Natural killer cell (primary cell): ENCODE measurements around the gene GPR84. TPM values are rescaled to one million over a fixed set of nuclear protein-coding genes. Genes with fewer than 3 reads are reported as not detected.

Source experiments
- ATAC-seq, 3 donors: fragments of 150-1000 bp in 2 of 3; fragments of 200-7000 bp in 1 of 3; cut with Tn5 transposase; 1 replicate in 1 of 3; 2 replicates in 2 of 3; pipeline ENCODE4 v1.10.0; 2021; ENCODE audit warnings: mild to moderate bottlenecking in 2 of 3, moderate library complexity in 2 of 3
- DNase-seq, 2 donors: peaks; one replicate each; pipeline versions ENCODE4 v3.0.0 to v3.0.0-alpha.2; 2013 to 2021; ENCODE audit warnings: mixed read lengths in 1 of 2
- H3K27ac ChIP-seq: one replicate; pipeline ENCODE4 v1.5.1; 2013; ENCODE audit warnings: mild to moderate bottlenecking, low read length
- H3K27me3 ChIP-seq: one replicate; pipeline ENCODE4 v1.6.1; 2013; ENCODE audit warnings: low read length; ENCODE audit not compliant: control insufficient read depth, insufficient read depth
- H3K36me3 ChIP-seq: one replicate; pipeline ENCODE4 v1.6.1; 2013; ENCODE audit warnings: low read length; ENCODE audit not compliant: control insufficient read depth, insufficient read depth
- H3K4me1 ChIP-seq: one replicate; pipeline ENCODE4 v1.6.1; 2013; ENCODE audit warnings: low read length; ENCODE audit not compliant: control insufficient read depth, insufficient read depth
- H3K4me3 ChIP-seq: one replicate; pipeline ENCODE4 v1.5.1; 2013; ENCODE audit warnings: low read length
- H3K9me3 ChIP-seq: one replicate; pipeline ENCODE4 v1.6.1; 2013; ENCODE audit warnings: low read length; ENCODE audit not compliant: control insufficient read depth, insufficient read depth
- H3K27ac Mint-ChIP-seq, 2 donors: one replicate each; pipeline ENCODE4 v1.8.0; 2022; ENCODE audit warnings: mild to moderate bottlenecking in 2 of 2, mixed read lengths in 2 of 2, moderate library complexity in 1 of 2
- H3K27me3 Mint-ChIP-seq, 2 donors: one replicate each; pipeline ENCODE4 v1.8.0; 2022; ENCODE audit warnings: low read depth in 2 of 2, mixed read lengths in 2 of 2
- H3K36me3 Mint-ChIP-seq: one replicate; pipeline ENCODE4 v1.8.0; 2022; ENCODE audit warnings: mixed read lengths
- H3K4me1 Mint-ChIP-seq, 2 donors: one replicate each; pipeline ENCODE4 v1.8.0; 2022; ENCODE audit warnings: mixed read lengths in 2 of 2
- H3K4me3 Mint-ChIP-seq: one replicate; pipeline ENCODE4 v1.8.0; 2022; ENCODE audit warnings: mild to moderate bottlenecking, moderate library complexity, mixed read lengths
- H3K9me3 Mint-ChIP-seq, 2 donors: one replicate each; pipeline ENCODE4 v1.8.0; 2022; ENCODE audit warnings: mixed read lengths in 2 of 2
- WGBS: methylation state at CpG from one replicate; pipeline ENCODE4 v1.1.7; 2013; ENCODE audit warnings: missing lambda C conversion rate; ENCODE audit not compliant: insufficient coverage; 5-methylcytosine and 5-hydroxymethylcytosine counted together
- intact Hi-C: fragments of 100-400 bp; cut with micrococcal nuclease; formaldehyde crosslinking; loops from one replicate; pipeline ENCODE4 v1.14.2; 2022
- total RNA-seq, 4 donors: library from RNA; stranded (reverse); fragments of 120-200 nt in 1 of 4; gene quantifications; one replicate each; pipeline versions ENCODE4 v1.2.3 to v1.2.4, GENCODE V29; 2013 to 2022
- TF ChIP-seq, protein P1 (sequence below): fragments of 200-600 bp; IDR thresholded peaks from one replicate; pipeline ENCODE4 v1.8.0; 2022; ENCODE audit warnings: antibody characterized with exemption

Gene GPR84
- total RNA-seq, 3 donors from 2014 or later (not counting 1 experiment from before 2014, with no cell fraction given): 0.45 to 4.9 (median 0.59) TPM

DNA sequence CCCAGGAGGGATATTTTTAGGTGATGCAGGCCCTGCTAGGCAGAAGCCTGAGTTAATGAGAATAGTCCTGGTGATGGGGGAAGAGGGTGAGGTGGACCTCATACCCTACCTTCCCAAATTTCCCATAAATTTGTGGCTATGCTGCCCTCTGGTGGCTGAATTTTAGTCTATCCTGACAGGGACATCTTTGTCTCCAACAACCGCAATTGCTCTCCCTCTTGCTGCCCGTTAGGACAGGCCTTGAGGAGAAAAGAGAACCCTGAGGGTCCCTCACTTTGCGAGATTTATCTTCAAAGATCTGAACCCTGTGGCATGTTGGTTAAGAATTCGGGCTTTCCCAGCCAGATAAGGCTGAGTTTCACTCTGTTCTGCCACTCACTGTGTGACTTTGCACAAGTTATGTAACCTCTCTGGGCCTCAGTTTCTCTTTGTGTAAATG is 30.0 kb upstream of the GPR84 start:
- peaks cover 47% of the 10 kb centered on the region for H3K4me1 ChIP-seq
- 49% methylated on average over 4 of the region's 4 CpGs for WGBS
- ATAC-seq (no peak), DNase-seq (peak in 1 of 2 donors; percentile 70)
- intact Hi-C loops: no loop called here
- H3K36me3 ChIP-seq: peaks cover 48% of the 10 kb centered on the region
- no peaks in the 10 kb centered on the region for H3K9me3 ChIP-seq
- no peak overlapping the region for H3K4me3 ChIP-seq
- Mint-ChIP-seq H3K9me3 (no peaks in the 10 kb centered on the region), H3K4me1 (peaks cover 25 to 54% of the 10 kb centered on the region in 2 donors), H3K36me3 (no peaks in the 10 kb centered on the region), H3K4me3 (peak overlapping the region; percentile 49), H3K27ac (peak overlapping the region; percentile 56 to 79), H3K27me3 (no peaks in the 10 kb centered on the region)
- no peak overlapping the region for H3K27ac ChIP-seq
- TF ChIP-seq, protein P1, sequence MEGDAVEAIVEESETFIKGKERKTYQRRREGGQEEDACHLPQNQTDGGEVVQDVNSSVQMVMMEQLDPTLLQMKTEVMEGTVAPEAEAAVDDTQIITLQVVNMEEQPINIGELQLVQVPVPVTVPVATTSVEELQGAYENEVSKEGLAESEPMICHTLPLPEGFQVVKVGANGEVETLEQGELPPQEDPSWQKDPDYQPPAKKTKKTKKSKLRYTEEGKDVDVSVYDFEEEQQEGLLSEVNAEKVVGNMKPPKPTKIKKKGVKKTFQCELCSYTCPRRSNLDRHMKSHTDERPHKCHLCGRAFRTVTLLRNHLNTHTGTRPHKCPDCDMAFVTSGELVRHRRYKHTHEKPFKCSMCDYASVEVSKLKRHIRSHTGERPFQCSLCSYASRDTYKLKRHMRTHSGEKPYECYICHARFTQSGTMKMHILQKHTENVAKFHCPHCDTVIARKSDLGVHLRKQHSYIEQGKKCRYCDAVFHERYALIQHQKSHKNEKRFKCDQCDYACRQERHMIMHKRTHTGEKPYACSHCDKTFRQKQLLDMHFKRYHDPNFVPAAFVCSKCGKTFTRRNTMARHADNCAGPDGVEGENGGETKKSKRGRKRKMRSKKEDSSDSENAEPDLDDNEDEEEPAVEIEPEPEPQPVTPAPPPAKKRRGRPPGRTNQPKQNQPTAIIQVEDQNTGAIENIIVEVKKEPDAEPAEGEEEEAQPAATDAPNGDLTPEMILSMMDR: peak; percentile 66
- H3K27me3 ChIP-seq: no peaks in the 10 kb centered on the region

DNA sequence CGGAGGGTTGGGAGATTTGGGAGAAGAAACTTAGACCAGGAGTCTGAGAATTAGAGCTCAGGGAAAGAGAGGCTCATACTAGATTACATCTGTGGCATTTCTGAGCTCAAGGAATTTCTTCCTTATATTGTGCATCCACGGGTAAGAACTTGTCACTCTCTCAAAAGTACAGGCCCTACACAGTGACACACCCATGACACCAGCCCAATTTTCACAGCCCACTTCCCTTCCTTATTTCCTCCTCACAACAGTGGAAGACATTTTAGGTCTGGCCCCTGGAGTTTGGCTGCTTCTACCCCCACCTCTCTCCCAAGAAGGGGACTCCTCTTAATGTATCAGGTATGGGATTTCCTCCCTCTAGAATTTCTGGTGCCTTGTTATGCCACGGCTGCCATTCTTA is 29.5 kb upstream of the GPR84 start:
- Histone ChIP-seq H3K4me1 (peaks cover 50% of the 10 kb centered on the region), H3K36me3 (peaks cover 46% of the 10 kb centered on the region), H3K27me3 (no peaks in the 10 kb centered on the region), H3K27ac (peak overlapping the region; percentile 31), H3K9me3 (no peaks in the 10 kb centered on the region), H3K4me3 (no peak overlapping the region)
- 52% methylated on average over 2 of the region's 3 CpGs for WGBS
- Mint-ChIP-seq H3K27me3 (no peaks in the 10 kb centered on the region), H3K27ac (peak overlapping the region; percentile 56 to 79), H3K4me1 (peaks cover 22 to 50% of the 10 kb centered on the region in 2 donors), H3K9me3 (no peaks in the 10 kb centered on the region), H3K36me3 (no peaks in the 10 kb centered on the region), H3K4me3 (peak overlapping the region; percentile 49)
- TF ChIP-seq, protein P1: no peak
- DNase-seq (no peak), ATAC-seq (no peak)
- intact Hi-C loops: no loop called here

DNA sequence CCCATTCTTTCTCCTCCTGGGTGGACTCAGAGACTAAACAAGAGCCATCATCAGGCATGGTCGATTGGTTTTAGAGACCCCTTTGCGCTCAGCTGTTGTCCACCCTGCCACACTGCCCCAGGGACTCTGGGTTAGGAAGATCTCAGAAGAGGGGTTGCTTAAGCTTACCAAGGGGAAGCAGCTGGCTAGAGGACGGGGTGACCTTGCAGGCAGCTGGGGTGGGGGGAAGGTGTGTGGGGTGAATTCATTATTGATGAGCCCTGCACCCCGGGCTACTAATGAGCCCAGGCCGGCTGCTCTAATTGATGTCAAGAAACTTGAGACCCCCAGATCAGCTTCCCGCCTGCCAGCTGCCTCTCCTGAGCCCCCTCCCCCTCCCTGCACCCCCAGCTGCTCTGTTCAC is 28.9 kb upstream of the GPR84 start:
- ATAC-seq (no peak), DNase-seq (no peak)
- Mint-ChIP-seq H3K9me3 (no peaks in the 10 kb centered on the region), H3K27ac (no peak overlapping the region), H3K4me1 (peaks cover 22 to 50% of the 10 kb centered on the region in 2 donors), H3K36me3 (no peaks in the 10 kb centered on the region), H3K27me3 (no peaks in the 10 kb centered on the region), H3K4me3 (no peak overlapping the region)
- intact Hi-C loops: no loop called here
- TF ChIP-seq, protein P1: no peak
- 76% methylated on average over 6 of the region's 6 CpGs for WGBS
- H3K27ac ChIP-seq: peak overlapping the region; percentile 31
- no peaks in the 10 kb centered on the region for H3K9me3 ChIP-seq
- H3K27me3 ChIP-seq: no peaks in the 10 kb centered on the region
- H3K4me1 ChIP-seq: peaks cover 50% of the 10 kb centered on the region
- H3K4me3 ChIP-seq: no peak overlapping the region
- peaks cover 42% of the 10 kb centered on the region for H3K36me3 ChIP-seq
